D721Med (cell line): ENCODE results near the gene TSPAN33.

Experiments
- DNase-seq: peaks from one replicate; pipeline ENCODE4 v3.0.0; 2011; ENCODE audit warnings: low spot score; ENCODE audit not compliant: insufficient read length
- FAIRE-seq: peaks from 2 replicates; lab custom pipeline; 2011; peaks lifted over from hg19 to GRCh38; lab: Jason Lieb, UNC
- TF ChIP-seq, protein P1 (sequence below): IDR thresholded peaks from 2 replicates; pipeline ENCODE4 v1.5.1; 2012; ENCODE audit warnings: mild to moderate bottlenecking, control low read depth; ENCODE audit not compliant: insufficient read depth; ENCODE audit errors: missing control alignments

TSPAN33 gene

DNA sequence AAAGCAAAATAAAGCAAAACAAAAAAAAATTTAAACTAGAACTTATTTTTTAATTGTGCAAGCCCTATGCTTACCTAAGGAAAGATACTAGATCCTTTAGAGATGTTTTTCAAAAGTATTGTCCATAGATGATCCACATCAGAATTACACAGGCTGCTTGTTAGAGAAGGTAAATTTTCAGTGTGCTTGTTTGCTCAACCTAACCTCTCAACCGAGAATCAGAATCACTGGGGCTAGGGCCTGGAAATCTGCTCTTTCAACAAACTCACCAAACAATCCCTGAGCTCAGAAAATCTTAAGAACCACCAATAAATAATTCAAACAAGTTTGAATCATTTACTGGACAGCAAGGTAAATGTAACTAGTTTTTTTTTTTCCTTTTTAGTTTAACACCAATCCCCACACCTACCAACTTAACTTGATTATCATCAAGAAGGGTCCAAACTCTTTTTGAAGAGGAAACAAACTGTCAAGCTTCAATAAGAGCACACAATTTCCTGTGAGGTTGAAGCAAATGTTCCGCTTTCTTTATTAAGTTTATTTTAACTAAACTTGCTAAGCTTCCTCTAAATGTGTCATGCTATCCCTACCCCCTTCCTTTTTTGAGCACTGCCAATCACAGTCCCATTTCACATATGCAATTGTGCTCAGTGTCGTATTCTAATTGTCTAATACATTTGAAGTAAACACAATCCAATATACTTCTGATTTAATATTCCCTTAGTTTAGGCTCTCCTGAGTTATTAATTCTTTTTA lies 7.4 kb upstream of the TSPAN33 start:
- TF ChIP-seq, protein P1, sequence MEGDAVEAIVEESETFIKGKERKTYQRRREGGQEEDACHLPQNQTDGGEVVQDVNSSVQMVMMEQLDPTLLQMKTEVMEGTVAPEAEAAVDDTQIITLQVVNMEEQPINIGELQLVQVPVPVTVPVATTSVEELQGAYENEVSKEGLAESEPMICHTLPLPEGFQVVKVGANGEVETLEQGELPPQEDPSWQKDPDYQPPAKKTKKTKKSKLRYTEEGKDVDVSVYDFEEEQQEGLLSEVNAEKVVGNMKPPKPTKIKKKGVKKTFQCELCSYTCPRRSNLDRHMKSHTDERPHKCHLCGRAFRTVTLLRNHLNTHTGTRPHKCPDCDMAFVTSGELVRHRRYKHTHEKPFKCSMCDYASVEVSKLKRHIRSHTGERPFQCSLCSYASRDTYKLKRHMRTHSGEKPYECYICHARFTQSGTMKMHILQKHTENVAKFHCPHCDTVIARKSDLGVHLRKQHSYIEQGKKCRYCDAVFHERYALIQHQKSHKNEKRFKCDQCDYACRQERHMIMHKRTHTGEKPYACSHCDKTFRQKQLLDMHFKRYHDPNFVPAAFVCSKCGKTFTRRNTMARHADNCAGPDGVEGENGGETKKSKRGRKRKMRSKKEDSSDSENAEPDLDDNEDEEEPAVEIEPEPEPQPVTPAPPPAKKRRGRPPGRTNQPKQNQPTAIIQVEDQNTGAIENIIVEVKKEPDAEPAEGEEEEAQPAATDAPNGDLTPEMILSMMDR = no peak
- DNase-seq (no peak), FAIRE-seq (no peak)

DNA sequence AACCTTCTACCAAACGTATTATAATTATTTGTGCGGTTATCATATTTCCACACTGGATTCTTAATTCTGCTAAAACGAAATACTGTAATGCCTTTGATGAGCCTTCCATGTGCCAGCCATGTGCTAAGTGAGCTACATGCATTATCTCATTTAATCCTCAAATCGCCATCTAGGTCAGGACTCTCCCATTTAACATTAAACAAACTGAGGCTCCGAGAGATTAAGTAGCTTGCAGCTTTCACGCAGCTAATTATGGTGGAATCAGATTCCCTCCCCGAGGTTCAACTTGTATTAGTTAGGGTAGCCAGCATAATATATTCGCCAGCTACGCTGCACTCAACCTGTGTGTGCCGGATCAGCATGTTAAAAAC lies 798 bp upstream of the TSPAN33 start:
- no peak for FAIRE-seq
- TF ChIP-seq, protein P1 = no peak
- DNase-seq = no peak

DNA sequence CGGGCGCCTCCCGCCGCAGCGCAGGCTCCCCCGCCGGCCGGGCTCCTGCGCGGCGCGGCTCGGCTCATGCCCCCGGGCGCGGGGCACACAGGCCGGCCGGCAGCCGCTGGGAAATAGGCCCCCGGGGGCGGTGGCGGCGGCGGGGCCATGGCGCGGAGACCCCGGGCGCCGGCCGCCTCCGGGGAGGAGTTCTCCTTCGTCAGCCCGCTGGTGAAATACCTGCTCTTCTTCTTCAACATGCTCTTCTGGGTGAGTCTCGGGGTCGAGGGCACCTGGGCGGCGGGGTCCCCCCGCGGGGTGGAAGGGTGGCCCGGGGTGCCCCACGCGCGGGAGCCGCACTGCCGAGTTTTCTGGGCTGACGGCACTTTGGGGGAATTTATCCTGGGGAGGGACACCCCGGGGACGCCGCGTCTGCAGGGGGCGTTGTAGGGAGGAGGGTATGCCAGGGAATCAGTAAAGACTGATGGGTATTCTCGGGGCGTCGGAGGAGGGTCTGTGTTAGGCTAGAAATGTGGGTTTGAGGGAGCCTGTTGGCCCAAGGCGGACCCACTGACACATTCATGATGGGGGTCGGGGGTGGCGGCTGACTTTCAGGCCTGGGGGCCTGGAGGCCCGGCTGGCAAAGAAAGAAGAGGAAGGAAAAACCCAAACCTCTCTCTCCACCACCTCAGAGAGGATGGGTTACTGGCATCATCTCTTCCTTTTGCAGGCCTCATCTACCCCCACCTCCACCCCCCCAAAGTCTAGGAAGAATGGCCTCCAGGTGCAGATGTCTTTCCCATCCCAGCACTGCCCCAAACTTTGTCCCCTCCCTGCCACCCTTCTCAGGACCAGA lies 544 bp downstream of the TSPAN33 start:
- TF ChIP-seq, protein P1 = peak; percentile 15
- peak; percentile 31 for DNase-seq
- FAIRE-seq = no peak

DNA sequence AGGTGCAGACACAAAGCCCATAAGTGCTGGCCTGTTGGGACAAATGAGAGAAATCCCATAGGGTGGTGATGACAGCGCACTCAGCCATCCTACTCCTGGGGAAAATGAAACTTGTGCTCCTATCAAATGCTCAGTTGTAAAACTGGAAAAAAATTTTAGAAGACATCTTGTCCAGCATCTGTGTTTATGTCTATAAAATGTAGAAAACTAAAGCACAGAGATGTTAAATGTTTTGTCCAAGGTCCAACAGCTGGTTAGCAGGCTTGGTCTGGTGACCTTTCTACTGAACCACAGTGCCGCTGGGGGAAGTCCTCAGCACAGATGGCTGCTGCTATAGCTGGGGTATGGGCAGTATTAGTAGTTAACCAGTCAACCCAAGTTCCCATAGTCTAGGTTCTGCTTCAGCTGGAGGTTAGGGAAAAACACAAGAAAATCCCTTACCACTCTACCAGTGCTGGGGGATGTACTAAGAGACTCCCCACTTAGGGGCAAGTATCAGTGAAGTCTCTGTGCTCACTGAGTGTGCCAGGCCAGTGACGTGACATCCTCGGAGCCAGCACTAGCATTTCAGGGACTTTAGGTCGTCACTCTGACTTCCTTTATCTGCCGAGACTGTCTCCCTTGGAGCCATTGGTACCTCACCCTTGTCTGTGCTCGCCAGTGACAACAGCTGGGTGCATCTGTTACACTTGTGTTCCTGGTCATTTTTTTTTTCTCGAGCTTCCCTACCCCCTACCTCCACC lies 1.9 kb downstream of the TSPAN33 start:
- DNase-seq = no peak
- no peak for FAIRE-seq
- TF ChIP-seq, protein P1 = no peak

DNA sequence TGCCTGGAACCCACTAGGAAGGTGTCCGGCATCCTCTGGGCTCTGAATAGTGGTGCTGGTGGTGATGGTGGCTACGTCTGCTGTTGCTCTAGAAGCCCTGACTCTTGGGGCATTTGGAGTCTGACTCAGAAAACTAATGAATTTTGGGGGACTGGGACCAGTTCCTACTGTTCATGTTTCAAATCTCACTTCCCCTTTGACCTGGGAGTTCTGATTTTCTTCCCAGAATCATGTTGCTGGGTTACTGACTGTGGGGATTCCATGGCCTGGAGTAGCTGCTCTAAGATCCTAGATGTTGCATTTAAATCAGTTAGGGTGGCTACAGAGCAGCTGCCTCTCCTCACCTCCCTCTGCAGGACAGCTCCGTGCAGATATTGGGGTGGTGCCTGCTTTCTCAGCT lies 3.2 kb downstream of the TSPAN33 start:
- TF ChIP-seq, protein P1 = no peak
- DNase-seq (no peak), FAIRE-seq (no peak)

DNA sequence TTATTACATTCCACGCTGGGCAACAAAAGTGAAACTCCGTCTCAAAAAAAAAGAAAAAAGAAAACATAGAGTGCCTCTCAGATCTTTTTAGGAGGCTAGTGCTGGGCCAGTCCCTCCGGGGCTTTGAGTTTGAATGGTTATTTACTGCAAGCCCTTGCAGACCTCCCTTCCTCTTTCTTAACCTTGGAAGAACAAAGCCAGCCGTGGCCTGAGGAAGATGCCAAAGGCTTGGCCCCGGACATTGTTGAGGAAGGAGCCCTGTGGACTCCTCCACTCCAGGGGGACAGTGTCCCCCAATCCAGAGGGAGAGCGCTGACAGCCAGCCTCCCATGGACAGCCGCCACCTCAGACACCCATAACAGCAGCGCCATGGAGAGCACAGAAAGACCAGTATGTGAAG lies 5.0 kb downstream of the TSPAN33 start:
- DNase-seq (no peak), FAIRE-seq (no peak)
- TF ChIP-seq, protein P1 = no peak
